HK-2 (cell line): ENCODE results near the gene RPL22L1.
"Not testable (repeated sequence)": the region's sequence is repeated elsewhere in the genome, so short reads cannot be mapped to it uniquely, and the experiment has no call there.

Experiments
- DNase-seq: peaks from one replicate; pipeline ENCODE4 v3.0.0-alpha.2; 2018; ENCODE audit not compliant: unreplicated experiment

The RPL22L1 gene

DNA sequence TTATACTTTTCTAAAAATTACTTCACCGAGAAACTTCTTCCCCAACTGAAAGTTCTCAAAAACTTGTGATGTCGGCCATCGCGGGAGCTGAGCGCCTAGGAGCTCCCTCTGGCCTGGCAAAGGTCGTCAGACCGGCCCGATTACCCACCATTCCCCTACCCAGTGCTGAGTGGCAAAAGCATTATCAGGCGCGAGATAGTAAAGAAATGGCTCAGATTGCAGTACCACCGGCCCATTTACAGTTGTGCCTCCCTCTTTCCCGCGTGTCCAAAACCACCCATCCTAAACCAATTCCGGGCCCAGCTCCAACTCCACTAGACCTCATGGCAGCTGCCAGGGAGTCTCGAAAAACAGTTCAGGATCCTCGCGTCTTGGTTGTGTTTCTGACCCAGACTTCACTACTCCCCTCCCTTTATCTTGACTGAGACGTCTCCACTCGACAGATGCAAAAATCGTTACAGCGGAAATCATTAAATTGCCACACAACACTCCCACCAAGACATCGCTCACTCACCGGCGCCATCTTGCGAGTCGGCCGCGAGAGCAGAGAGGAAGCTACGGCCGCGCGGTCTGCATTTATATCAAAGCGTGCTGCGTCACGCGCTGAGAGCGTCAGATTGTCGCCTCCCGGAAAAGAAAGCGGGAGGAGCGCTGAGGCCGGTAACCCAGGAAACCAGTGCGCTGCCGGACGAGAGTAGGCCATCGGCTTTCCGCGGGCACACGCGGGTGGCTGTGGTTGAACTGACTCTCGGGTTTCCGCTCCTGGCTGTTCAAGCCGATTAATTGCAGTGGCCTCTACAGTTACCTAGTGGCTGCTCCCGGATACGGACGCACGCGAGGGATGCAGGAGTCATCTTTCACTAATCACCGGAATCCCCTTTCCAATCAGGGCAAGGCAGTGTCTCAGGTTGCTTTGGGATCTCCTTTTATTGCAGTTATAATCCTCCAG lies at the start of gene RPL22L1:
Gene RPL22L1 (minus strand): TSS at position 551 of the 949 bp plus-strand sequence. CDS start 28 bp downstream, at position 523.
- DNase-seq: peak; percentile 98

- no peak for DNase-seq
These were observed 48.7 kb upstream of the RPL22L1 start for GRCh38 chr3:170918715-170919114.

DNA sequence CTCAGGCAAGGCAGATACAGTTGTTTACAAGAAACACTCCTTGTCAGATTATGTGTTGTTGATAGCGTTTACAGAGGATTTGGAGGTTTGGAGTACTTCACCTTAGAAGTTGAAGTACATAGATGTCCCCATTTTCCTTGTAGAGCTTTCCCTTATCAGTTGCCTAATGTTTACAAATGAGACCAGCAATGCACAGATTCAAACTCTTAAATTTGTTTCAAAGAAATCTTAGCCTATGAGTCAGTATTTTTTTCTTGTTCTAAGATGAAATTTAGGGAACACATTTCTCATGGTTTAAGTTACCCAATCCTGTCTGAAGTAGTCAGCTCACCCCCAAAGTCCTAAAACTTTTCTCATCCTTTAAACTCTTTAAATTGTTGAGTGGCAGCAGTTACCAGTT lies 44.7 kb upstream of the RPL22L1 start:
- DNase-seq: no peak

DNA sequence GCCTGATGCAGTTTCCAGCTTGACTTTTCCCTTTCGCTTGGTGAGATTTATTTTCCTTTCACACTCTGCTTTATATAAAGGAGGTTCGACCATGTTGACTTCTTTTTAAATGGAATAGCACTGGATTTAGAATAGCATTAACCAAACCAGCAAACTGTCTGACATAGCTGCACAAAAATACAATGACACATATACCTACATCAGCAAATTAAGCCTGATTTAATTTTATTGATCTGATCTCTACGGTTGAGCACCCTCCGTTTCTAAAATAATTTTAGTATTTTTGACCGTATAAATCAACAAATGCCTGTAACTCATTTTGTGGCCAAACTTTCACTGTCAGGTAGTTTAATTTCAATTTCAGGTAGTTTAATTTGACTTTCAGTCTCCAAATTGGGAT lies 44.2 kb upstream of the RPL22L1 start:
- DNase-seq: no peak

GRCh38 chr3:170911051-170911450 lies 41.1 kb upstream of the RPL22L1 start:
- no peak for DNase-seq

DNA sequence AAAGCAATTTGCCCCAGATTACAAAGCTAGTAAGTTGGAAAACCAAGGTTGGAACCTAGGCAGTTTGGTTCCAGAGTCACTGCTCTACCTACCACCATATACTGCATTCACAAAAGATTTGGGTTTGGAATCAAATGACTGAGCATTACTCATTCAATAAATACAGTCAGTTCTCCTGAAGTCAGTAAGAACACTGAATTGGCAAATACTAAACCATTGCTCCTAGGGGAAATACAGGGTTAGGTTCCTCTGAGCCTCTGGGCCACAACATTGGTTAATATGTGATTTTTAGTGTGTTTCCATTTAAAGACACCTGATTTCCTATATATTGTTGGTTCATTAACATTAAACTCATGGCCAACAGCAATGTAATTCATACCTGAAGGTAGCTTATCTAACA lies 40.5 kb upstream of the RPL22L1 start:
- DNase-seq: no peak

DNA sequence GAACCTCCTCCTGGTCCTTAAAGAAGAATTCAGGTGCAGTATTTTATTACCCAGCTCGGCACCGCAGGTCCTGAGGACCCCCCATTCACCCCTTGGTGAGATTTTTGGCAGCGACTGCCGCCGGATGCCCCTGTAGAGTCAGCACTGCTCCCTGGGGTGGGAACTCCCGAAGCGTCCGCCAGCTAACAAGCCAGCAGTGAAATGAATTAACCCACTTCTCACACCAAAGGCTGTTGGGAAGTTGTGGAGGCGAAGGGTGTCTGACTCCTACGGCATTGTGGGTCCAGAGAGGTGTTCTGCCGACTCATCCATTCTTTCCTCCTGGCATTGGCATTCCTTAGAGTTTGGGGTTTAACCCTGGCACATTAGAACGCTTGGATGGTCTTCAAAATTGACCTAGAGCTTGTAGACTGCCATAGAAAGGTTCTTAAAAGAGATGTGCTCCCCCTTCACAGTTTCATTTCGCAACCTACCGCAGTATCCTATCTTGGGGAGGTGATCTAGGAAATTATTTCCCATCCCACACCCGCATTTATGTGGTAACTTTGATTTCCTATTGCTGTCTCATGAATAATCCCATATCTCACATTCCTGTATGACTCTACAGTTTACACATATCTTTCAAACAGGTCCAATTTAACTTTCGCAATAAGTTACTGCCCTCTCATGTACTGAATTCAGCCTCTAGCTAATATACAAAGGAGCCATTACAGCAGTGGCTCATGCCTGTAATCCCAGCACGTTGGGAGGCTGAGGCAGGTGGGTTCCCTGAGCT lies 39.3 kb upstream of the RPL22L1 start:
- DNase-seq: peak; percentile 9

DNA sequence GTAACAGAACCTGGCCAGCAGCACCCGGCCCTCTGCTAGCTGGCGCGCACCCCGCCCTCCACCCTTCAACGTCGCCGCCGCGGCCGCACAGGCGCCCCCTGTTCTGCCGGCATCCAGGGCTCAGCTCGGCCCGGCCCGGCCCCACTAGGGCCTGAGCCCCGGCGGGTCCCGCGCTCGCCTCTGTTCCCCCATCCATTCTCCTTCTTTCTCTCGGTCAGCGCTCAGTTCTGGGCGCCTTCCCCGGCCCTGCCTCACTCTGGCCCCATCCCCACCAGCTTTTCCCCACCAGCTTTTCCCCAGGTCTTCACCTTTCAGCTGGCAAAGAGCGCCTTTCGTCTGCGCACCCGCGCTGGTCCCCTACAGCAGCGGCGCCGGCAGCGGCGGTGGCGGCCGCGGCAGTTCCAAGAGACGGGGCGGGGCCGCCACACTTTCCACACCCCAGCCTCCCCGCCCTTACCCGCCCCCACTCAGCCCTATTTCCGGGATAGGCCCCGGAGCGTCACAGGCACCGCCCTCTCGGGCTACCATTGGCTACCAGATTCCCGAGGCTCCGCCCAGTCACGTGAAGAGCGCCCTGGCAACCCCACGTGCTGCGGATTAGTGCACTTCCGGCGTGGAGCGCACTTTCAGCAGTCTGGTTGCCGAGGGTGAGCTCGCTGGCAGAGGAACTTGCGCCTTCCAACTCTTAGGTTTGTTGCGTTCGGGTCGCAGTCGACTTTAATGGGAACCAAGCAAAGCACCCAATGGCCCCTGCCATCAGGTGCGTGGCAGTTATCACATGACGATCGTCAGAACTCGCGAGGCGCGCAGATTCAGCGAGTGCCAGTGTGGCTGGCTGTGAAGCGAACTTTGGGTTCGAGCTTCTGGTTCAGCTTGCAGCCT lies 38.5 kb upstream of the RPL22L1 start, which contains the start of gene EIF5A2:
Gene EIF5A2 (minus strand): TSS at position 403 of the 882 bp plus-strand sequence. CDS start 831 bp downstream, outside the sequence.
- DNase-seq: peak; percentile 97

- peak; percentile 30 for DNase-seq
These were observed 37.7 kb upstream of the RPL22L1 start for GRCh38 chr3:170907637-170908234.

GRCh38 chr3:170905862-170906261 lies 35.9 kb upstream of the RPL22L1 start:
- no peak for DNase-seq

- no peak for DNase-seq
These were observed 33.1 kb upstream of the RPL22L1 start for GRCh38 chr3:170903123-170903522.

DNA sequence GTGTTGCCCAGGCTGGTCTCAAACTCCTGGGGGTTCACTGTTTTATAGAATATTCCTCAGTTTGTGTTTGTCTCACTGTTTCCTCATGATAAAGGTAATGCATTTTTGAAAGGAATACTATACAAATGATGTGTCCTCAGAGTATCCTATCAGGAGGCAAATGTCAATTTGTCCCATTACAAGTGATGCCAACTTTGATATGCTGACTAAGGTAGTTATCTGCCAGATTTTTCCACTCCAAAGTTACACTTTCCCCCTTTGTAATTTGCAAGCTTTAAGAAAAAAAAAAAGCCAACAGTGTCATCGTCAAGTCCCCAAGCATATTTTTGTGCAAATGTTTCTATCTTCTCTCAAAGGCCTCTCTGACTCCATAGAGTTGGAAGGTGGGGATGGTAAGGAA lies 29.5 kb upstream of the RPL22L1 start:
- DNase-seq: no peak

GRCh38 chr3:170897978-170898377 lies 28.0 kb upstream of the RPL22L1 start:
- DNase-seq: no peak

DNA sequence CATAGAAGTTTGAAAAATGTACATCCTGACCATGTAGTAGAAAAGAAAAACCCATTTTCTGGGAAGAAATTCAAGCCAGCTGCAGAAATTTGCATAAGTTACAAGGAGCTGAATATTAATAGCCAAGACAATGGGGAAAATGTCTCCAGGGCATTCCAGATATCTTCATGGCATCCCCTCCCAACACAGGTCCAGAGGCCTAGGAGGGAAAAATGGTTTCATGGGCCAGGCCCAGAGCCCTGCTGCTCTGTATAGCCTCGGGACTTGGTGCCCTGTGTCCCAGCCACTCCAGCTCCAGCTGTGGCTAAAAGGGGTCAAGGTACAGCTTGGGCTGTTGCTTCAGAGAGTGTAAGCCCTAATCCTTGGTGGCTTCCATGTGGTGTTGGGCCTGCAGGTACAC lies 27.2 kb upstream of the RPL22L1 start:
- not testable (repeated sequence) for DNase-seq

GRCh38 chr3:170896781-170897180 lies 26.8 kb upstream of the RPL22L1 start:
- no peak for DNase-seq

- not testable (repeated sequence) for DNase-seq
These were observed 26.3 kb upstream of the RPL22L1 start for GRCh38 chr3:170896333-170896732.

DNA sequence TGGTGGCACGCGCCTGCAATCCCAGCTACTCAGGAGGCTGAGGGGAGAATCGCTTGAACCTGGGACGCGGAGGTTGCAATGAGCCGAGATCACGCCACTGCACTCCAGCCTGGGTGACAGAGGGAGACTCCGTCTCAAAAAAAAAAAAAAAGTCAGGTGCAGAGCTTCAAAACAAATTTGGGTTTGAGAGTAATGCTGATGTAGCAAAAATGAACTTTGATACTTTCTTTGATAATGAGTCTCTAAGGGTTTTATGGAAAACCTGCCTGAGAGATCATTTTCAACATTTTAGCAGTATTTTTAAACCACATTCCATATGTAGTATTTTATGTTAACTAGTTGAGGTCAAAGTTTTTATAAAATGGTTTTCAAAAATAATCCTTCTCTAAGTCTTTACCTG lies 23.9 kb upstream of the RPL22L1 start:
- no peak for DNase-seq

DNA sequence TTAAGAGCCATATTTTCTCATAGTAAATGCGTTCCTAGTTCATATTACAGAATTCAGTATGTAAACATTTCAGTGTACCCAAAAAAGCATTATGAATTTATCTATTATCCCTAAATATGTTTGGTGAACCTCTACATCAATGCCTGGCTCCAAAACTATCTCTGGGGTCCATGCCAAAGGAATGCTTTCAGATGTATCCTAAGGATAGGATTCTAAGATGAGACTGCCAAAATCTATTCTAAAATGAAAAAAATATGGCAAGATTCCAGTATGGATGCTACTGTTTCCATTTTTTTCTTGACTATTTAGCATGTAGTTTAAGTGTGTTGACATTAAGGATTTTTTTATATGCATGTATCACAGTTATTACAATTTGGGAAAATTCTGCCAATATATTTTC lies 19.6 kb upstream of the RPL22L1 start:
- no peak for DNase-seq

- no peak for DNase-seq
These were observed 19.1 kb upstream of the RPL22L1 start for GRCh38 chr3:170889132-170889531.

- DNase-seq: not testable (repeated sequence)
These were observed 14.3 kb upstream of the RPL22L1 start for GRCh38 chr3:170884109-170884930.
